Spleen (tissue), 11 donors: ENCODE results near the gene NAGLU. TPM values are rescaled to one million over a fixed set of nuclear protein-coding genes. Genes with fewer than 3 reads are reported as not detected.
A peak's percentile ranks its signal among the peaks of the same experiment; 100 is the strongest.

Experiments
- DNase-seq: peaks from one replicate; pipeline ENCODE4 v3.0.0-alpha.2; 2020
- H3K27ac ChIP-seq, 8 donors: fragments of 200-600 bp; sonication (generic) in 7 of 8; 1 replicate in 4 of 8; 2 replicates in 4 of 8; pipeline versions ENCODE4 v1.5.0 to v1.8.0; 2016 to 2021; ENCODE audit warnings: inconsistent platforms in 4 of 8, mild to moderate bottlenecking in 4 of 8, moderate library complexity in 1 of 8
- H3K27me3 ChIP-seq, 7 donors: fragments of 200-600 bp; sonication (generic) in 6 of 7; replicated peaks in 1 of 7; 1 replicate in 4 of 7; 2 replicates in 3 of 7; pipeline versions ENCODE4 v1.5.0 to v1.8.0; 2016 to 2021; ENCODE audit warnings: inconsistent platforms in 3 of 7, mild to moderate bottlenecking in 1 of 7
- H3K36me3 ChIP-seq, 6 donors: fragments of 200-600 bp; sonication (generic) in 5 of 6; 1 replicate in 4 of 6; 2 replicates in 2 of 6; pipeline versions ENCODE4 v1.5.0 to v1.8.0; 2016 to 2021; ENCODE audit warnings: inconsistent platforms in 2 of 6
- H3K4me1 ChIP-seq, 6 donors: fragments of 200-600 bp; sonication (generic) in 5 of 6; 1 replicate in 3 of 6; 2 replicates in 3 of 6; pipeline versions ENCODE4 v1.5.0 to v1.8.0; 2016 to 2021; ENCODE audit warnings: inconsistent platforms in 3 of 6
- H3K4me3 ChIP-seq, 8 donors: fragments of 200-600 bp; sonication (generic) in 7 of 8; 1 replicate in 4 of 8; 2 replicates in 4 of 8; pipeline versions ENCODE4 v1.5.0 to v1.8.0; 2016 to 2021; ENCODE audit warnings: inconsistent platforms in 4 of 8, mild to moderate bottlenecking in 4 of 8, moderate library complexity in 2 of 8
- H3K9me3 ChIP-seq, 8 donors: fragments of 200-600 bp; sonication (generic) in 7 of 8; 1 replicate in 4 of 8; 2 replicates in 4 of 8; pipeline versions ENCODE4 v1.5.0 to v1.8.0; 2016 to 2021; ENCODE audit warnings: inconsistent platforms in 4 of 8
- CTCF ChIP-seq, 11 experiments: fragments of 200-600 bp in 7 of 11; fragments of 450-650 bp in 4 of 11; sonication (generic) in 4 of 11; IDR thresholded peaks in 8 of 11; conservative IDR thresholded peaks in 3 of 11; 1 replicate in 7 of 11; 2 replicates in 4 of 11; pipeline versions ENCODE4 v1.4.0 to v1.8.0; 2016 to 2021; ENCODE audit warnings: antibody characterized with exemption in 11 of 11, inconsistent platforms in 4 of 11, mild to moderate bottlenecking in 1 of 11
- POLR2A ChIP-seq, 3 donors: fragments of 450-650 bp; IDR thresholded peaks; one replicate each; pipeline ENCODE4 v1.5.1; 2017; ENCODE audit warnings: antibody characterized with exemption in 3 of 3, mild to moderate bottlenecking in 1 of 3
- POLR2AphosphoS5 ChIP-seq, 3 donors: sonication (generic); formaldehyde crosslinking; IDR thresholded peaks; one replicate each; pipeline ENCODE4 v1.5.1; 2017; ENCODE audit warnings: antibody characterized with exemption in 3 of 3
- WGBS, 5 donors: extraction: QIAGEN DNeasy Blood & Tissue Kit in 3 of 5; methylation state at CpG; one replicate each; pipeline versions ENCODE4 v1.1.5 to v1.1.7; 2013 to 2018; 5-methylcytosine and 5-hydroxymethylcytosine counted together
- intact Hi-C: fragments of 100-400 bp; cut with DNase I; formaldehyde crosslinking; loops from one replicate; pipeline ENCODE4 v1.15.0; 2023; ENCODE audit warnings: low total_unique reads
- microRNA-seq, 3 donors: library from miRNA; unstranded; fragments of <30 nt; microRNA quantifications; one replicate each; pipeline versions ENCODE4 to v1.1.0, GENCODE V29; 2019 to 2020
- polyA plus RNA-seq, 3 donors: library from polyadenylated mRNA; stranded (reverse); fragments of 200-250 nt; gene quantifications; one replicate each; pipeline ENCODE4 v1.2.1, GENCODE V29; 2013
- small RNA-seq, 4 donors: library from RNA; depleted of rRNA; stranded (forward); fragments of <200 nt; gene quantifications; one replicate each; pipeline ENCODE3, GENCODE V24; 2016
- total RNA-seq, 7 donors: library from RNA; depleted of rRNA in 3 of 7; stranded (reverse); fragments of >200 nt in 3 of 7; fragmentation: NEBNext Ultra II Directional in 4 of 7; extraction: Animal tissue kit (Norgen Biotek cat#: 25700) in 4 of 7; gene quantifications; one replicate each; pipeline versions ENCODE4 v1.1.0 to v1.2.1, GENCODE V29; 2016 to 2021
- donor health status: healthy with polysubstance abuse.
- donor health status: DM: no; HTN: no; CAD: no; lungs with moderate emphysema.
- donor health status: DM: no; HTN: no; CAD: no.
- donor health status: Bipolar disorder and iron deficiency.
- donor health status: healthy.
- donor health status: DM: no; HTN: no; CAD: no.
- donor health status: DM: yes; HTN: yes; CAD: no.

Gene NAGLU
- total and polyA plus RNA-seq, 10 donors: 27.3 to 61.0 (median 49.3) TPM

GRCh38 chr17:42590886-42591285 is 54.8 kb downstream of the NAGLU start:
- intact Hi-C loops: no loop called here
- Histone ChIP-seq H3K27ac (peak overlapping the region in 1 of 8 donors; percentile 28), H3K27me3 (no peaks in the 10 kb centered on the region), H3K36me3 (peaks cover 0 to 100% (median 69%) of the 10 kb centered on the region in 6 donors), H3K9me3 (no peaks in the 10 kb centered on the region), H3K4me1 (peaks cover 0 to 27% (median 19%) of the 10 kb centered on the region in 6 donors), H3K4me3 (no peak overlapping the region)
- WGBS, 5 donors: 87 to 95% (median 91%) methylated on average over 2 of the region's 2 CpGs
- DNase-seq: no peak
- no peak for TF ChIP-seq POLR2AphosphoS5 (IDR thresholded peaks at IDR 0.05)
- TF ChIP-seq CTCF (IDR thresholded peaks at IDR 0.05 in 8 of 11, conservative IDR thresholded peaks at IDR 0.05 in 3 of 11): no peak

GRCh38 chr17:42591411-42591810 is 55.4 kb downstream of the NAGLU start:
- Histone ChIP-seq H3K4me3 (no peak overlapping the region), H3K27ac (peak overlapping the region in 1 of 8 donors; percentile 28), H3K36me3 (peaks cover 0 to 100% (median 64%) of the 10 kb centered on the region in 6 donors), H3K27me3 (no peaks in the 10 kb centered on the region), H3K9me3 (no peaks in the 10 kb centered on the region), H3K4me1 (peaks cover 0 to 22% (median 14%) of the 10 kb centered on the region in 6 donors)
- 87 to 96% (median 94%) methylated on average over 9 of the region's 9 CpGs for WGBS, 5 donors
- TF ChIP-seq CTCF (IDR thresholded peaks at IDR 0.05 in 8 of 11, conservative IDR thresholded peaks at IDR 0.05 in 3 of 11) (no peak), POLR2A (IDR thresholded peaks at IDR 0.05) (no peak), POLR2AphosphoS5 (IDR thresholded peaks at IDR 0.05) (no peak)
- intact Hi-C loops: no loop called here
- DNase-seq: no peak

Small RNA genes lying within 50 kb of the gene (microRNA-seq; reads per million reads assigned to microRNA genes)
- gene MIR5010 (6.2 to 10.5 (median 9.8) reads per million in 3 donors), gene MIR548AT (0 to 1.1 (median 0.36) reads per million in 3 donors)

Small RNA genes lying within 50 kb of the gene (small RNA-seq; reads per million reads assigned to genes)
- 0 to 0.14 (median 0) reads per million in 4 donors for gene MIR548AT

Other genes starting within 250 kb of the NAGLU start
- gene STAT5A, start 247.7 kb upstream of the NAGLU start, total RNA-seq: 100 to 1,000 TPM in 1 of 7 donors, 10 to 100 TPM in 6; 63.7 to 131 (median 76.5) TPM
- 10 to 100 TPM; 22.7 to 42.3 (median 28.4) TPM for gene STAT5A, start 247.7 kb upstream of the NAGLU start, polyA plus RNA-seq
- gene STAT3, start 147.8 kb upstream of the NAGLU start, total RNA-seq: 100 to 1,000 TPM; 229 to 326 (median 266) TPM
- gene STAT3, start 147.8 kb upstream of the NAGLU start, polyA plus RNA-seq: 10 to 100 TPM; 18.3 to 49.8 (median 24.1) TPM
- gene CAVIN1, start 113.0 kb upstream of the NAGLU start, total RNA-seq: 100 to 1,000 TPM; 129 to 224 (median 150) TPM
- gene CAVIN1, start 113.0 kb upstream of the NAGLU start, polyA plus RNA-seq: 100 to 1,000 TPM in 1 of 3 donors, 10 to 100 TPM in 2; 25.3 to 129 (median 34.7) TPM
- 100 to 1,000 TPM in 5 of 7 donors, 10 to 100 TPM in 2; 87.4 to 140 (median 126) TPM for gene ATP6V0A1, start 77.4 kb upstream of the NAGLU start, total RNA-seq
- 10 to 100 TPM; 23.0 to 74.0 (median 50.7) TPM for gene ATP6V0A1, start 77.4 kb upstream of the NAGLU start, polyA plus RNA-seq
- 1 to 10 TPM in 2 of 7 donors, under 1 TPM in 5; 0.54 to 1.6 (median 0.79) TPM for gene HSD17B1, start 16.7 kb downstream of the NAGLU start, total RNA-seq
- 1 to 10 TPM; 2.9 to 5.5 (median 3.5) TPM for gene HSD17B1, start 16.7 kb downstream of the NAGLU start, polyA plus RNA-seq
- gene COASY, start 25.9 kb downstream of the NAGLU start, total RNA-seq: 10 to 100 TPM; 32.5 to 68.6 (median 66.5) TPM
- 100 to 1,000 TPM in 1 of 3 donors, 10 to 100 TPM in 2; 50.0 to 104 (median 80.6) TPM for gene COASY, start 25.9 kb downstream of the NAGLU start, polyA plus RNA-seq
- gene MLX, start 30.9 kb downstream of the NAGLU start, total RNA-seq: 10 to 100 TPM; 43.0 to 64.4 (median 55.8) TPM
- 10 to 100 TPM; 33.0 to 39.1 (median 33.2) TPM for gene MLX, start 30.9 kb downstream of the NAGLU start, polyA plus RNA-seq
- 1 to 10 TPM; 1.9 to 5.6 (median 3.4) TPM for gene PSMC3IP, start 41.5 kb downstream of the NAGLU start, total RNA-seq
- gene PSMC3IP, start 41.5 kb downstream of the NAGLU start, polyA plus RNA-seq: 1 to 10 TPM; 3.6 to 4.3 (median 4.0) TPM
- 10 to 100 TPM; 65.8 to 87.5 (median 80.5) TPM for gene RETREG3, start 73.1 kb downstream of the NAGLU start, total RNA-seq
- 10 to 100 TPM; 20.3 to 30.9 (median 30.3) TPM for gene RETREG3, start 73.1 kb downstream of the NAGLU start, polyA plus RNA-seq
- 10 to 100 TPM; 20.4 to 33.8 (median 26.3) TPM for gene TUBG1, start 73.4 kb downstream of the NAGLU start, total RNA-seq
- 10 to 100 TPM in 2 of 3 donors, 1 to 10 TPM in 1; 9.5 to 19.4 (median 16.9) TPM for gene TUBG1, start 73.4 kb downstream of the NAGLU start, polyA plus RNA-seq
- 10 to 100 TPM; 13.8 to 24.9 (median 16.6) TPM for gene TUBG2, start 123.0 kb downstream of the NAGLU start, total RNA-seq
- gene TUBG2, start 123.0 kb downstream of the NAGLU start, polyA plus RNA-seq: 10 to 100 TPM in 1 of 3 donors, 1 to 10 TPM in 2; 4.9 to 12.5 (median 8.4) TPM
- 10 to 100 TPM; 10.8 to 19.5 (median 14.6) TPM for gene PLEKHH3, start 140.8 kb downstream of the NAGLU start, total RNA-seq
- 10 to 100 TPM in 2 of 3 donors, 1 to 10 TPM in 1; 9.4 to 16.0 (median 13.1) TPM for gene PLEKHH3, start 140.8 kb downstream of the NAGLU start, polyA plus RNA-seq
- 1 to 10 TPM in 5 of 7 donors, under 1 TPM in 2; 0.51 to 4.7 (median 2.0) TPM for gene CCR10, start 145.6 kb downstream of the NAGLU start, total RNA-seq
- 1 to 10 TPM in 1 of 3 donors, under 1 TPM in 2; 0.71 to 1.1 (median 0.76) TPM for gene CCR10, start 145.6 kb downstream of the NAGLU start, polyA plus RNA-seq
- gene CNTNAP1, start 146.3 kb downstream of the NAGLU start, total RNA-seq: 10 to 100 TPM in 3 of 7 donors, 1 to 10 TPM in 4; 3.9 to 11.2 (median 7.5) TPM
- gene CNTNAP1, start 146.3 kb downstream of the NAGLU start, polyA plus RNA-seq: 1 to 10 TPM; 1.1 to 3.1 (median 1.6) TPM
- gene EZH1, start 208.8 kb downstream of the NAGLU start, total RNA-seq: 100 to 1,000 TPM in 1 of 7 donors, 10 to 100 TPM in 6; 62.3 to 104 (median 75.5) TPM
- gene EZH1, start 208.8 kb downstream of the NAGLU start, polyA plus RNA-seq: 10 to 100 TPM; 24.1 to 27.9 (median 27.1) TPM
- 10 to 100 TPM in 6 of 7 donors, 1 to 10 TPM in 1; 9.7 to 34.3 (median 27.0) TPM for gene RAMP2, start 225.0 kb downstream of the NAGLU start, total RNA-seq
- 10 to 100 TPM; 21.5 to 51.7 (median 36.0) TPM for gene RAMP2, start 225.0 kb downstream of the NAGLU start, polyA plus RNA-seq
- 10 to 100 TPM; 29.6 to 41.1 (median 34.5) TPM for gene VPS25, start 237.2 kb downstream of the NAGLU start, total RNA-seq
- 10 to 100 TPM; 31.0 to 47.7 (median 41.4) TPM for gene VPS25, start 237.2 kb downstream of the NAGLU start, polyA plus RNA-seq
- gene WNK4, start 244.4 kb downstream of the NAGLU start, total RNA-seq: under 1 TPM in 3 of 7 donors, not detected in 4; 0.10 to 0.52 (median 0.41) TPM
- under 1 TPM in 2 of 3 donors, not detected in 1; 0.04 to 0.06 TPM for gene WNK4, start 244.4 kb downstream of the NAGLU start, polyA plus RNA-seq